ENCODE results near the gene CRB3. TPM values are rescaled to one million over a fixed set of nuclear protein-coding genes. Genes with fewer than 3 reads are reported as not detected.

Gene CRB3
- total and polyA plus RNA-seq, 2 of the 13 experiments (the other 11 are each of a cell fraction or from before 2014, with no cell fraction given): 10.6 to 25.6 TPM

DNA sequence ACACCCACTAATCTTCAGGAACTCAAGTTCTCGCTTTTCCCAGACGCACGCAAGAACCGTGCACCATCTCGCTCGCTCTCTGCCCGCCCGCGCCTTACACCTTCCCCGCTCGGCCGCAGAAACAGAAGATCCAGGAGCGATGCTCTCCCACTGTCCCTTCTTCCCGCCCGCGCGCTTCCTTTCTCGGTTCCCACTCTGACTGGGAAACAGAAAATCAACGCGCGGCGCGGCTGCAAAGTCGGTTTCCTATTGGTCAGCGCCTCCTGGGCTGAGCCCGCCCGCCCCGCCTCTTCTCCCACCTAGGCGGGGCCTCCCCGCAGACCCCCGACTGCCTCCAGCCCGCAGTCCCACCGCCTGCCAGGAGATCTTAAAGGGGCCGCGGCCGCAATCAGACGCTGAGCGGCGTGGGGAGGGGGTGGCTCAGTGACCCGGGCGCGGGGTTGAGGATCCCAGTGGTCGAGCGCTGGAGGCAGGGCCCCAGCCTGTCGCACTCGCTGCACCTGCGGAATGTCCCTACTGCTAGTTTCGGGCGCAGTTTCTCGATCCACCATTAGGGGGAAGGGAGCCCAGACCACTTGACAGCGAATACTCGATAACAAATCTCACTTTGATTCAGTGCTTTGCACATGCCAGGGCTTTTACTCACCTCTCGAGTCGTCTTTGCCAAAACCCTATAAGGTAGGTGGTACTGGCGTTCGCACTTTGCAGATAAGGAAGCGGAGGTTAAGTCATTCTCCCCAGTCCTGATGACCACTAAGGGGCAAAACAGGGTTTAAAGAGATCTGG lies 3.8 kb upstream of the CRB3 start (continued):
- TF ChIP-seq HDAC1 (CRISPR knock-in tag; IDR thresholded peaks at IDR 0.05) (peak; percentile 82), ZNF34 (CRISPR knock-in tag; IDR thresholded peaks at IDR 0.05; ENCODE audit: borderline replicate concordance) (peak; percentile 87; the same call in 1 of the 2 replicates), NCOA1 (CRISPR knock-in tag; IDR thresholded peaks at IDR 0.05) (peak; percentile 49; the same call in 1 of the 2 replicates), U2AF2 (IDR thresholded peaks at IDR 0.05; ENCODE audit: low read depth, low read length) (no peak), ZNF605 (CRISPR knock-in tag; IDR thresholded peaks at IDR 0.05) (peak; percentile 68; the same call in 1 of the 2 replicates), GABPB1 (CRISPR knock-in tag; IDR thresholded peaks at IDR 0.05) (peak; percentile 77), NFYC (CRISPR knock-in tag; IDR thresholded peaks at IDR 0.05) (peak; percentile 86), NKX3-1 (CRISPR knock-in tag; IDR thresholded peaks at IDR 0.05) (peak; percentile 49; the same call in 1 of the 2 replicates), TARDBP (CRISPR knock-in tag; IDR thresholded peaks at IDR 0.05) (peak; percentile 76; the same call in 1 of the 2 replicates)
- TF ChIP-seq, protein P1, sequence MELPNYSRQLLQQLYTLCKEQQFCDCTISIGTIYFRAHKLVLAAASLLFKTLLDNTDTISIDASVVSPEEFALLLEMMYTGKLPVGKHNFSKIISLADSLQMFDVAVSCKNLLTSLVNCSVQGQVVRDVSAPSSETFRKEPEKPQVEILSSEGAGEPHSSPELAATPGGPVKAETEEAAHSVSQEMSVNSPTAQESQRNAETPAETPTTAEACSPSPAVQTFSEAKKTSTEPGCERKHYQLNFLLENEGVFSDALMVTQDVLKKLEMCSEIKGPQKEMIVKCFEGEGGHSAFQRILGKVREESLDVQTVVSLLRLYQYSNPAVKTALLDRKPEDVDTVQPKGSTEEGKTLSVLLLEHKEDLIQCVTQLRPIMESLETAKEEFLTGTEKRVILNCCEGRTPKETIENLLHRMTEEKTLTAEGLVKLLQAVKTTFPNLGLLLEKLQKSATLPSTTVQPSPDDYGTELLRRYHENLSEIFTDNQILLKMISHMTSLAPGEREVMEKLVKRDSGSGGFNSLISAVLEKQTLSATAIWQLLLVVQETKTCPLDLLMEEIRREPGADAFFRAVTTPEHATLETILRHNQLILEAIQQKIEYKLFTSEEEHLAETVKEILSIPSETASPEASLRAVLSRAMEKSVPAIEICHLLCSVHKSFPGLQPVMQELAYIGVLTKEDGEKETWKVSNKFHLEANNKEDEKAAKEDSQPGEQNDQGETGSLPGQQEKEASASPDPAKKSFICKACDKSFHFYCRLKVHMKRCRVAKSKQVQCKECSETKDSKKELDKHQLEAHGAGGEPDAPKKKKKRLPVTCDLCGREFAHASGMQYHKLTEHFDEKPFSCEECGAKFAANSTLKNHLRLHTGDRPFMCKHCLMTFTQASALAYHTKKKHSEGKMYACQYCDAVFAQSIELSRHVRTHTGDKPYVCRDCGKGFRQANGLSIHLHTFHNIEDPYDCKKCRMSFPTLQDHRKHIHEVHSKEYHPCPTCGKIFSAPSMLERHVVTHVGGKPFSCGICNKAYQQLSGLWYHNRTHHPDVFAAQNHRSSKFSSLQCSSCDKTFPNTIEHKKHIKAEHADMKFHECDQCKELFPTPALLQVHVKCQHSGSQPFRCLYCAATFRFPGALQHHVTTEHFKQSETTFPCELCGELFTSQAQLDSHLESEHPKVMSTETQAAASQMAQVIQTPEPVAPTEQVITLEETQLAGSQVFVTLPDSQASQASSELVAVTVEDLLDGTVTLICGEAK (IDR thresholded peaks at IDR 0.05): no peak
- TF ChIP-seq, protein P1 (CRISPR knock-in tag; IDR thresholded peaks at IDR 0.05): peak; percentile 41
- TF ChIP-seq, protein P2, sequence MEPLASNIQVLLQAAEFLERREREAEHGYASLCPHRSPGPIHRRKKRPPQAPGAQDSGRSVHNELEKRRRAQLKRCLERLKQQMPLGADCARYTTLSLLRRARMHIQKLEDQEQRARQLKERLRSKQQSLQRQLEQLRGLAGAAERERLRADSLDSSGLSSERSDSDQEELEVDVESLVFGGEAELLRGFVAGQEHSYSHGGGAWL (CRISPR knock-in tag; IDR thresholded peaks at IDR 0.05): peak; percentile 38; the same call in 1 of the 2 replicates
- TF ChIP-seq, protein P3, sequence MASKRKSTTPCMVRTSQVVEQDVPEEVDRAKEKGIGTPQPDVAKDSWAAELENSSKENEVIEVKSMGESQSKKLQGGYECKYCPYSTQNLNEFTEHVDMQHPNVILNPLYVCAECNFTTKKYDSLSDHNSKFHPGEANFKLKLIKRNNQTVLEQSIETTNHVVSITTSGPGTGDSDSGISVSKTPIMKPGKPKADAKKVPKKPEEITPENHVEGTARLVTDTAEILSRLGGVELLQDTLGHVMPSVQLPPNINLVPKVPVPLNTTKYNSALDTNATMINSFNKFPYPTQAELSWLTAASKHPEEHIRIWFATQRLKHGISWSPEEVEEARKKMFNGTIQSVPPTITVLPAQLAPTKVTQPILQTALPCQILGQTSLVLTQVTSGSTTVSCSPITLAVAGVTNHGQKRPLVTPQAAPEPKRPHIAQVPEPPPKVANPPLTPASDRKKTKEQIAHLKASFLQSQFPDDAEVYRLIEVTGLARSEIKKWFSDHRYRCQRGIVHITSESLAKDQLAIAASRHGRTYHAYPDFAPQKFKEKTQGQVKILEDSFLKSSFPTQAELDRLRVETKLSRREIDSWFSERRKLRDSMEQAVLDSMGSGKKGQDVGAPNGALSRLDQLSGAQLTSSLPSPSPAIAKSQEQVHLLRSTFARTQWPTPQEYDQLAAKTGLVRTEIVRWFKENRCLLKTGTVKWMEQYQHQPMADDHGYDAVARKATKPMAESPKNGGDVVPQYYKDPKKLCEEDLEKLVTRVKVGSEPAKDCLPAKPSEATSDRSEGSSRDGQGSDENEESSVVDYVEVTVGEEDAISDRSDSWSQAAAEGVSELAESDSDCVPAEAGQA (IDR thresholded peaks at IDR 0.05; ENCODE audit: low read depth): no peak
- TF ChIP-seq, protein P3 (CRISPR knock-in tag; IDR thresholded peaks at IDR 0.05; ENCODE audit: borderline replicate concordance): no peak

All from HepG2 (cell line).